HepG2 (cell line): Measurements from ENCODE around the gene MAJIN. TPM values are rescaled to one million over a fixed set of nuclear protein-coding genes. Genes with fewer than 3 reads are reported as not detected.

Experiments
- ATAC-seq: fragments of 200-7000 bp; cut with Tn5 transposase; 3 replicates; pipeline ENCODE4 v1.9.1; 2020; ENCODE audit warnings: mild to moderate bottlenecking, moderate library complexity
- BruUV-seq: library from RNA; stranded (reverse); fragments of 400-500 nt; replicated peaks from 2 replicates; lab custom pipeline; 2021; lab: Mats Ljungman, UMichigan
- CTCF ChIA-PET: fragments of 300-600 bp; formaldehyde crosslinking; extraction: SDS; loops from one replicate; lab custom pipeline; 2021; ENCODE audit warnings: low total read pairs, inconsistent platforms, low intra/inter-chr PET ratio; lab: Yijun Ruan, JAX
- POLR2A ChIA-PET: fragments of 350-600 bp; sonication (Branson Sonifier 250); formaldehyde crosslinking; loops from one replicate; lab custom pipeline; 2020; ENCODE audit warnings: antibody characterized with exemption, inconsistent platforms; lab: Yijun Ruan, JAX
- DNase-seq: peaks from one replicate; pipeline ENCODE4 v3.0.0-alpha.2; 2015; ENCODE audit warnings: low spot score
- FAIRE-seq: peaks from 3 replicates; lab custom pipeline; 2011; peaks lifted over from hg19 to GRCh38; lab: Jason Lieb, UNC
- H2AFZ ChIP-seq: one replicate; pipeline ENCODE4 v1.6.1; 2011; ENCODE audit warnings: low read length, inconsistent platforms
- H3K27ac ChIP-seq: fragments of 300-600 bp; 3 replicates; pipeline ENCODE4 v1.8.0; 2011; ENCODE audit warnings: mixed run types, mild to moderate bottlenecking, mixed read lengths, low read length, inconsistent platforms; ENCODE audit not compliant: insufficient read depth; ENCODE audit errors: extremely low read length
- H3K27me3 ChIP-seq, 2 experiments: fragments of 200-600 bp in 1 of 2; 2 replicates in 1 of 2; 3 replicates in 1 of 2; pipeline versions ENCODE4 v1.6.0 to v1.8.0; 2011; ENCODE audit warnings: low read length in 2 of 2, mild to moderate bottlenecking in 2 of 2, moderate library complexity in 2 of 2, inconsistent platforms in 1 of 2; ENCODE audit not compliant: insufficient read depth in 2 of 2, control insufficient read depth in 1 of 2
- H3K36me3 ChIP-seq, 2 experiments: fragments of 200-600 bp in 1 of 2; replicated peaks in 1 of 2; 2 replicates in 1 of 2; 3 replicates in 1 of 2; pipeline versions ENCODE4 v1.5.1 to v1.8.0; 2011; ENCODE audit warnings: low read length in 2 of 2, inconsistent platforms in 1 of 2; ENCODE audit not compliant: insufficient read depth in 2 of 2, control insufficient read depth in 1 of 2
- H3K4me1 ChIP-seq: 2 replicates; pipeline ENCODE4 v1.5.1; 2012; ENCODE audit warnings: low read length, inconsistent platforms; ENCODE audit not compliant: insufficient read depth
- H3K4me2 ChIP-seq: 2 replicates; pipeline ENCODE4 v1.6.0; 2011; ENCODE audit warnings: low read depth, low read length, inconsistent platforms
- H3K4me3 ChIP-seq, 3 experiments: fragments of 200-600 bp in 1 of 3; sonication (generic), shearing (Covaris generic) in 1 of 3; replicated peaks in 1 of 3; 2 replicates each; pipeline ENCODE4 v1.5.1; 2011 to 2016; ENCODE audit warnings: low read length in 3 of 3, inconsistent platforms in 2 of 3, low read depth in 2 of 3, mild to moderate bottlenecking in 2 of 3, control low read depth in 1 of 3, mixed read lengths in 1 of 3; ENCODE audit not compliant: insufficient read depth in 1 of 3
- H3K79me2 ChIP-seq: one replicate; pipeline ENCODE4 v1.6.1; 2011; ENCODE audit warnings: low read length, inconsistent platforms; ENCODE audit not compliant: insufficient read depth
- H3K9ac ChIP-seq: 2 replicates; pipeline ENCODE4 v1.6.0; 2011; ENCODE audit warnings: mild to moderate bottlenecking, low read depth, low read length, inconsistent platforms; ENCODE audit not compliant: insufficient read depth
- H3K9me3 ChIP-seq: 2 replicates; pipeline ENCODE4 v1.5.1; 2012; ENCODE audit warnings: mild to moderate bottlenecking, low read length
- H4K20me1 ChIP-seq: 2 replicates; pipeline ENCODE4 v1.6.0; 2011; ENCODE audit warnings: inconsistent platforms, mild to moderate bottlenecking, low read length, moderate library complexity; ENCODE audit not compliant: insufficient read depth
- HOXD1 ChIP-seq: sonication (generic); formaldehyde crosslinking; IDR thresholded peaks from 2 replicates; pipeline ENCODE4 v1.5.0; 2020; ENCODE audit warnings: missing genetic modification reagents
- NRL ChIP-seq: sonication (generic); formaldehyde crosslinking; IDR thresholded peaks from 2 replicates; pipeline ENCODE4 v1.5.0; 2020; ENCODE audit warnings: missing genetic modification reagents, mild to moderate bottlenecking, moderate library complexity, borderline replicate concordance
- ONECUT2 ChIP-seq: sonication (generic); formaldehyde crosslinking; IDR thresholded peaks from 2 replicates; pipeline ENCODE4 v1.4.0; 2020; ENCODE audit warnings: missing genetic modification reagents
- RFX5 ChIP-seq: IDR thresholded peaks from 2 replicates; pipeline ENCODE4 v1.6.1; 2011; ENCODE audit warnings: low read depth, low read length, improper control_type of control experiment
- SALL1 ChIP-seq: sonication (generic); formaldehyde crosslinking; IDR thresholded peaks from 2 replicates; pipeline ENCODE4 v1.8.0; 2022; ENCODE audit warnings: mild to moderate bottlenecking, missing genetic modification reagents
- SAP130 ChIP-seq: IDR thresholded peaks from 2 replicates; pipeline ENCODE4 v1.6.1; 2016; ENCODE audit warnings: low read depth
- TCF12 ChIP-seq, 2 experiments: fragments of 450-650 bp in 1 of 2; sonication (generic) in 1 of 2; formaldehyde crosslinking in 1 of 2; IDR thresholded peaks; 2 replicates each; pipeline versions ENCODE4 v1.6.1 to v1.8.0; 2017 to 2022; ENCODE audit warnings: antibody characterized with exemption in 1 of 2, mild to moderate bottlenecking in 1 of 2, missing genetic modification reagents in 1 of 2, moderate library complexity in 1 of 2
- TEF ChIP-seq: sonication (generic); formaldehyde crosslinking; IDR thresholded peaks from 2 replicates; pipeline ENCODE4 v1.5.0; 2020; ENCODE audit warnings: missing genetic modification reagents
- ZBTB7A ChIP-seq: sonication (generic); formaldehyde crosslinking; IDR thresholded peaks from 2 replicates; pipeline ENCODE4 v1.8.0; 2022; ENCODE audit warnings: mild to moderate bottlenecking, missing genetic modification reagents
- ZFY ChIP-seq: sonication (generic); formaldehyde crosslinking; IDR thresholded peaks from 2 replicates; pipeline ENCODE4 v1.4.0; 2020; ENCODE audit warnings: missing genetic modification reagents
- ZNF17 ChIP-seq: sonication (generic); formaldehyde crosslinking; IDR thresholded peaks from 2 replicates; pipeline ENCODE4 v1.5.0; 2020; ENCODE audit warnings: mild to moderate bottlenecking, missing genetic modification reagents
- ZNF280B ChIP-seq: sonication (generic); formaldehyde crosslinking; IDR thresholded peaks from 2 replicates; pipeline ENCODE4 v1.5.0; 2020; ENCODE audit warnings: missing genetic modification reagents, mild to moderate bottlenecking, borderline replicate concordance
- ZNF281 ChIP-seq: sonication (generic); formaldehyde crosslinking; IDR thresholded peaks from 2 replicates; pipeline ENCODE4 v1.4.0; 2020; ENCODE audit warnings: missing genetic modification reagents, borderline replicate concordance
- ZNF576 ChIP-seq: sonication (generic); formaldehyde crosslinking; IDR thresholded peaks from 2 replicates; pipeline ENCODE4 v1.4.0; 2020; ENCODE audit warnings: mild to moderate bottlenecking, missing genetic modification reagents
- ZNF614 ChIP-seq: IDR thresholded peaks from 2 replicates; pipeline ENCODE4 v1.6.1; 2018; ENCODE audit warnings: missing biosample characterization, missing genetic modification reagents, inconsistent platforms, borderline replicate concordance
- ZNF7 ChIP-seq: IDR thresholded peaks from 2 replicates; pipeline ENCODE4 v1.6.1; 2016; ENCODE audit warnings: missing biosample characterization, missing genetic modification reagents
- ZNF788 ChIP-seq: sonication (generic); formaldehyde crosslinking; IDR thresholded peaks from 2 replicates; pipeline ENCODE4 v1.5.0; 2020; ENCODE audit warnings: mild to moderate bottlenecking, missing genetic modification reagents, borderline replicate concordance
- WGBS: methylation state at CpG from one replicate; pipeline ENCODE4 v1.1.6; 2017; ENCODE audit warnings: low lambda C conversion rate; 5-methylcytosine and 5-hydroxymethylcytosine counted together
- in situ Hi-C: cut with HindIII; loops from 2 replicates; pipeline ENCODE4 v1.10.0; 2017; ENCODE audit warnings: low pct_unique_long_range_greater_than_20kb; ENCODE audit not compliant: extremely low pct_ligation_motif_present
- intact Hi-C: fragments of 100-400 bp; cut with micrococcal nuclease; formaldehyde crosslinking; loops from one replicate; pipeline ENCODE4 v1.10.0; 2022; ENCODE audit not compliant: unreplicated experiment
- polyA plus RNA-seq, 8 experiments: library from polyadenylated mRNA; depleted of rRNA in 3 of 8; stranded (reverse) in 7 of 8; unstranded in 1 of 8; fragments of >200 nt; fragmentation: Illumina TruSeq in 4 of 8; extraction: Trizol in 4 of 8; gene quantifications; 2 replicates each; pipeline versions ENCODE4 v1.2.1 to v1.2.3, GENCODE V29; 2011 to 2016; ENCODE audit warnings: low read depth in 4 of 8, missing spikeins in 1 of 8, mixed read lengths in 1 of 8; ENCODE audit not compliant: insufficient read depth in 1 of 8
- total RNA-seq, 5 experiments: library from RNA; depleted of rRNA; stranded (reverse); fragments of >200 nt; fragmentation: Illumina TruSeq; extraction: Trizol; gene quantifications; 2 replicates each; pipeline ENCODE4 v1.2.3, GENCODE V29; 2016; ENCODE audit warnings: low read depth in 1 of 5

The MAJIN gene
- total and polyA plus RNA-seq, 2 of the 13 experiments (the other 11 are each of a cell fraction or from before 2014, with no cell fraction given), result not detected

- no peak for ATAC-seq
- no peak overlapping the region for H3K9ac ChIP-seq
Observed at GRCh38 chr11:64970731-64971151, 1.2 kb downstream of the MAJIN start.

More at GRCh38 chr11:64970731-64971151, 1.2 kb downstream of the MAJIN start:
- H3K79me2 ChIP-seq, result no peaks in the 10 kb centered on the region
- H3K36me3 ChIP-seq, result no peaks in the 10 kb centered on the region
- no peak overlapping the region for H3K27ac ChIP-seq
- in situ Hi-C loops, result no loop called here
- no TSS peak for BruUV-seq
- H3K27me3 ChIP-seq, result peaks cover 0 to 6% of the 10 kb centered on the region in 2 experiments; a peak in 2 of 5 replicates
- no peak for TF ChIP-seq ONECUT2 (CRISPR knock-in tag)
- no peak for TF ChIP-seq HOXD1 (CRISPR knock-in tag)
- TF ChIP-seq ZNF281, result no peak
- no peak for TF ChIP-seq ZNF280B (CRISPR knock-in tag)
- no peak for TF ChIP-seq ZNF576 (CRISPR knock-in tag)
- TF ChIP-seq SAP130 (CRISPR knock-in tag), result no peak
- TF ChIP-seq RFX5, result no peak
- TF ChIP-seq NRL, result no peak
- no peak for TF ChIP-seq SALL1 (CRISPR knock-in tag)
- TF ChIP-seq ZNF7 (CRISPR knock-in tag), result no peak
- no peak for TF ChIP-seq ZBTB7A
- no peak for TF ChIP-seq ZFY
- TF ChIP-seq ZNF788 (CRISPR knock-in tag), result no peak
- no peak for TF ChIP-seq ZNF614
- TF ChIP-seq TCF12 (IDR thresholded peaks at IDR 0.05), result no peak
- no peak for TF ChIP-seq TCF12 (CRISPR knock-in tag; IDR thresholded peaks at IDR 0.05)
- TF ChIP-seq ZNF17 (CRISPR knock-in tag), result no peak
- TF ChIP-seq TEF (CRISPR knock-in tag), result no peak
- DNase-seq, result no peak
- H3K9me3 ChIP-seq, result no peaks in the 10 kb centered on the region
- no peaks in the 10 kb centered on the region for H3K4me1 ChIP-seq
- no peaks in the 10 kb centered on the region for H4K20me1 ChIP-seq
- WGBS, result 78% methylated on average over 8 of the region's 8 CpGs
- no peak overlapping the region for H3K4me2 ChIP-seq
- intact Hi-C loops, result no loop called here
- CTCF ChIA-PET, result no interaction called here
- FAIRE-seq, result no peak
- H3K4me3 ChIP-seq, result no peak overlapping the region
- no peak overlapping the region for H2AFZ ChIP-seq
- POLR2A ChIA-PET, result no interaction called here
